IPS-18c (cell line): ENCODE measurements around the gene PRSS21.

Experiments
- H3K4me3 ChIP-seq: 2 replicates; pipeline ENCODE4 v1.7.0; 2013; ENCODE audit warnings: low read depth, mild to moderate bottlenecking, low read length, moderate library complexity; ENCODE audit not compliant: insufficient read depth
- H3K9me3 ChIP-seq: one replicate; pipeline ENCODE4 v1.6.1; 2013; ENCODE audit warnings: mild to moderate bottlenecking, low read length, moderate library complexity; ENCODE audit not compliant: control insufficient read depth, insufficient read depth

Gene PRSS21

GRCh38 chr16:2816751-2817339 lies at the start of gene PRSS21:
TSS of gene PRSS21 (plus strand) at chr16:2817237. CDS start at chr16:2817269, 32 bp downstream.
- H3K9me3 ChIP-seq = no peaks in the 10 kb centered on the region
- no peak within 1 kb of the TSS for H3K4me3 ChIP-seq

GRCh38 chr16:2767891-2768290 lies 49.1 kb upstream of the PRSS21 start:
- no peak overlapping the region for H3K4me3 ChIP-seq

GRCh38 chr16:2768403-2769089 lies 48.5 kb upstream of the PRSS21 start:
- Histone ChIP-seq H3K9me3 (peaks cover 2% of the 10 kb centered on the region), H3K4me3 (no peak overlapping the region)

More at GRCh38 chr16:2767891-2768290, 49.1 kb upstream of the PRSS21 start:
- peaks cover 2% of the 10 kb centered on the region for H3K9me3 ChIP-seq

GRCh38 chr16:2769100-2769529 lies 47.9 kb upstream of the PRSS21 start:
- Histone ChIP-seq H3K4me3 (no peak overlapping the region; the same call in 1 of the 2 replicates), H3K9me3 (peaks cover 2% of the 10 kb centered on the region)

GRCh38 chr16:2769675-2770056 lies 47.4 kb upstream of the PRSS21 start:
- Histone ChIP-seq H3K4me3 (no peak overlapping the region), H3K9me3 (peaks cover 2% of the 10 kb centered on the region)

- Histone ChIP-seq H3K9me3 (peaks cover 2% of the 10 kb centered on the region), H3K4me3 (no peak overlapping the region)
Observed at GRCh38 chr16:2770057-2770951, 46.7 kb upstream of the PRSS21 start.

- Histone ChIP-seq H3K4me3 (no peak overlapping the region), H3K9me3 (peaks cover 2% of the 10 kb centered on the region)
Observed at GRCh38 chr16:2771496-2772402, 45.3 kb upstream of the PRSS21 start.

GRCh38 chr16:2773188-2773968 lies 43.7 kb upstream of the PRSS21 start:
- Histone ChIP-seq H3K4me3 (no peak overlapping the region), H3K9me3 (peaks cover 2% of the 10 kb centered on the region)

- no peak overlapping the region for H3K4me3 ChIP-seq
- peaks cover 2% of the 10 kb centered on the region for H3K9me3 ChIP-seq
Observed at GRCh38 chr16:2774161-2774891, 42.7 kb upstream of the PRSS21 start.

GRCh38 chr16:2775131-2775716 lies 41.8 kb upstream of the PRSS21 start:
- no peak overlapping the region for H3K4me3 ChIP-seq
- no peaks in the 10 kb centered on the region for H3K9me3 ChIP-seq

GRCh38 chr16:2775765-2776499 lies 41.1 kb upstream of the PRSS21 start:
- Histone ChIP-seq H3K4me3 (peak overlapping the region; percentile 89), H3K9me3 (no peaks in the 10 kb centered on the region)

- no peaks in the 10 kb centered on the region for H3K9me3 ChIP-seq
- peak overlapping the region; percentile 89 for H3K4me3 ChIP-seq
Observed at GRCh38 chr16:2776500-2777139, 40.4 kb upstream of the PRSS21 start.

- no peaks in the 10 kb centered on the region for H3K9me3 ChIP-seq
- peak within 1 kb of the TSS; percentile 100 for H3K4me3 ChIP-seq
Observed at GRCh38 chr16:2777231-2777902, 39.7 kb upstream of the PRSS21 start, which contains the start of gene ELOB. TSS of gene ELOB (minus strand) at chr16:2777280. CDS start at chr16:2777239, 41 bp downstream.
